ENCODE data around the gene MUC4.

GRCh38 chr3:195754906-195755305, 56.8 kb downstream of the MUC4 start:
- TF ChIP-seq CTCF (IDR thresholded peaks at IDR 0.05) (no peak), EZH2phosphoT487 (IDR thresholded peaks at IDR 0.05) (no peak)

Data from neural progenitor cell (in vitro differentiated cells).